K562 (cell line): ENCODE measurements around the gene CHAMP1. TPM values are rescaled to one million over a fixed set of nuclear protein-coding genes. Genes with fewer than 3 reads are reported as not detected.

Source experiments
- ATAC-seq: fragments of 200-7000 bp; cut with Tn5 transposase; 3 replicates; pipeline ENCODE4 v1.9.1; 2020; ENCODE audit warnings: moderate library complexity
- BruUV-seq: library from RNA; stranded (reverse); fragments of 400-500 nt; replicated peaks from 2 replicates; lab custom pipeline; 2021; lab: Mats Ljungman, UMichigan
- CTCF ChIA-PET: fragments of 300-600 bp; formaldehyde crosslinking; extraction: SDS; loops from one replicate; lab custom pipeline; 2021; ENCODE audit warnings: low intra/inter-chr PET ratio; lab: Yijun Ruan, JAX
- POLR2A ChIA-PET: fragments of 300-600, 350-650 bp; sonication (Branson Sonifier 250); formaldehyde crosslinking; extraction: SDS; loops from one replicate; lab custom pipeline; 2021; ENCODE audit warnings: antibody characterized with exemption, inconsistent platforms; lab: Yijun Ruan, JAX
- DNase-seq, 4 experiments: peaks; one replicate each; pipeline versions ENCODE4 v3.0.0 to v3.0.0-alpha.2; 2011 to 2018; ENCODE audit warnings: low spot score in 3 of 4, mixed read lengths in 3 of 4; ENCODE audit errors: extremely low read depth in 1 of 4
- FAIRE-seq: peaks from 2 replicates; lab custom pipeline; 2011; peaks lifted over from hg19 to GRCh38; lab: Jason Lieb, UNC
- H2AFZ ChIP-seq: 2 replicates; pipeline ENCODE4 v1.6.0; 2011; ENCODE audit warnings: low read depth, low read length, control low read depth, inconsistent platforms
- H3K27ac ChIP-seq: fragments of 200-600 bp; 3 replicates; pipeline ENCODE4 v1.8.0; 2011; ENCODE audit warnings: low read depth, mild to moderate bottlenecking, control low read depth, inconsistent platforms, low read length, moderate library complexity, mixed read lengths; ENCODE audit errors: extremely low read depth
- H3K27me3 ChIP-seq, 2 experiments: fragments of 300-600 bp in 1 of 2; 2 replicates in 1 of 2; 3 replicates in 1 of 2; pipeline versions ENCODE4 v1.6.0 to v1.8.0; 2011; ENCODE audit warnings: inconsistent platforms in 2 of 2, low read length in 2 of 2, mild to moderate bottlenecking in 1 of 2, mixed read lengths in 1 of 2, moderate library complexity in 1 of 2; ENCODE audit not compliant: control insufficient read depth in 2 of 2, insufficient read depth in 2 of 2
- H3K36me3 ChIP-seq: fragments of 300-600 bp; 3 replicates; pipeline ENCODE4 v1.8.0; 2011; ENCODE audit warnings: mild to moderate bottlenecking, low read length, inconsistent platforms; ENCODE audit not compliant: control insufficient read depth, insufficient read depth
- H3K4me1 ChIP-seq, 2 experiments: fragments of 200-600 bp in 1 of 2; replicated peaks in 1 of 2; 2 replicates in 1 of 2; 3 replicates in 1 of 2; pipeline versions ENCODE4 v1.5.1 to v1.8.0; 2011; ENCODE audit warnings: inconsistent platforms in 2 of 2, low read length in 2 of 2, mild to moderate bottlenecking in 1 of 2, mixed read lengths in 1 of 2, moderate library complexity in 1 of 2; ENCODE audit not compliant: control insufficient read depth in 2 of 2, insufficient read depth in 2 of 2
- H3K4me2 ChIP-seq: 2 replicates; pipeline ENCODE4 v1.6.1; 2011; ENCODE audit warnings: low read length, control low read depth, inconsistent platforms, mixed read lengths; ENCODE audit not compliant: insufficient read depth
- H3K4me3 ChIP-seq: fragments of 200-600 bp; sonication (generic), shearing (Covaris generic); 2 replicates; pipeline ENCODE4 v1.5.1; 2016; ENCODE audit warnings: control low read depth, inconsistent platforms
- H3K79me2 ChIP-seq: fragments of 200-600 bp; 3 replicates; pipeline ENCODE4 v1.8.0; 2011; ENCODE audit warnings: low read length, inconsistent platforms; ENCODE audit not compliant: control insufficient read depth, insufficient read depth
- H3K9ac ChIP-seq, 2 experiments: 2 replicates each; pipeline versions ENCODE4 v1.6.0 to v1.6.1; 2011; ENCODE audit warnings: low read depth in 2 of 2, low read length in 2 of 2, control low read depth in 1 of 2, inconsistent platforms in 1 of 2, mild to moderate bottlenecking in 1 of 2, mixed read lengths in 1 of 2; ENCODE audit not compliant: insufficient read depth in 1 of 2
- H3K9me1 ChIP-seq: one replicate; pipeline ENCODE4 v1.6.0; 2011; ENCODE audit warnings: inconsistent platforms, mild to moderate bottlenecking, low read length, moderate library complexity; ENCODE audit not compliant: control insufficient read depth, insufficient read depth
- H3K9me3 ChIP-seq: replicated peaks from 2 replicates; pipeline ENCODE4 v1.5.1; 2011; ENCODE audit warnings: low read depth, low read length, inconsistent platforms; ENCODE audit not compliant: control insufficient read depth, insufficient read depth
- H4K20me1 ChIP-seq: replicated peaks from 2 replicates; pipeline ENCODE4 v1.6.1; 2011; ENCODE audit warnings: low read length, inconsistent platforms, mixed read lengths; ENCODE audit not compliant: control insufficient read depth, insufficient read depth
- ARID1B ChIP-seq: fragments of 450-650 bp; IDR thresholded peaks from 2 replicates; pipeline ENCODE4 v1.6.1; 2016; ENCODE audit warnings: antibody characterized with exemption, mild to moderate bottlenecking, inconsistent platforms
- BACH1 ChIP-seq: fragments of 200-800 bp; sonication (Bioruptor generic); IDR thresholded peaks from 2 replicates; pipeline ENCODE4 v1.6.1; 2016; ENCODE audit warnings: missing genetic modification characterization, missing compliant biosample characterization
- BCOR ChIP-seq: fragments of 450-650 bp; IDR thresholded peaks from 2 replicates; pipeline ENCODE4 v1.6.1; 2016
- ELF1 ChIP-seq: fragments of 200-800 bp; sonication (Bioruptor generic); IDR thresholded peaks from 2 replicates; pipeline ENCODE4 v1.6.1; 2016; ENCODE audit warnings: missing genetic modification characterization, missing compliant biosample characterization
- FOXK2 ChIP-seq, 2 experiments: fragments of 450-650 bp; IDR thresholded peaks in 1 of 2; conservative IDR thresholded peaks in 1 of 2; 2 replicates each; pipeline ENCODE4 v1.6.1; 2016; ENCODE audit warnings: low read depth in 2 of 2, mild to moderate bottlenecking in 1 of 2
- GABPB1 ChIP-seq: sonication (generic); formaldehyde crosslinking; IDR thresholded peaks from 2 replicates; pipeline ENCODE4 v1.8.0; 2022; ENCODE audit warnings: mild to moderate bottlenecking, missing genetic modification reagents
- ID3 ChIP-seq, 2 experiments: fragments of 250-450 bp in 1 of 2; fragments of 450-650 bp in 1 of 2; sonication (Bioruptor Pico) in 1 of 2; IDR thresholded peaks; 2 replicates each; pipeline versions ENCODE4 v1.6.1 to v1.8.0; 2016 to 2021; ENCODE audit warnings: mild to moderate bottlenecking in 2 of 2, moderate library complexity in 2 of 2, missing compliant biosample characterization in 1 of 2, missing genetic modification characterization in 1 of 2
- JUNB ChIP-seq: fragments of 450-650 bp; formaldehyde crosslinking; conservative IDR thresholded peaks from 2 replicates; pipeline ENCODE4 v1.4.0; 2020; ENCODE audit warnings: mild to moderate bottlenecking
- LEF1 ChIP-seq: fragments of 450-650 bp; IDR thresholded peaks from 2 replicates; pipeline ENCODE4 v1.6.1; 2016; ENCODE audit warnings: mild to moderate bottlenecking
- PKNOX1 ChIP-seq: fragments of 450-650 bp; IDR thresholded peaks from 2 replicates; pipeline ENCODE4 v1.6.1; 2016
- RAD21 ChIP-seq, 2 experiments: fragments of 250-450 bp in 1 of 2; fragments of 450-650 bp in 1 of 2; sonication (Bioruptor Pico) in 1 of 2; formaldehyde crosslinking in 1 of 2; IDR thresholded peaks in 1 of 2; conservative IDR thresholded peaks in 1 of 2; 2 replicates each; pipeline versions ENCODE4 v1.4.0 to v1.8.0; 2020 to 2022; ENCODE audit warnings: mild to moderate bottlenecking in 2 of 2, moderate library complexity in 1 of 2
- SOX6 ChIP-seq: fragments of 450-650 bp; IDR thresholded peaks from 2 replicates; pipeline ENCODE4 v1.6.1; 2014; ENCODE audit warnings: mild to moderate bottlenecking
- STAT6 ChIP-seq: sonication (generic); formaldehyde crosslinking; IDR thresholded peaks from 2 replicates; pipeline ENCODE4 v1.8.1; 2023; ENCODE audit warnings: mild to moderate bottlenecking, missing genetic modification reagents
- XRCC3 ChIP-seq: fragments of 450-650 bp; IDR thresholded peaks from 2 replicates; pipeline ENCODE4 v1.6.1; 2017; ENCODE audit warnings: mild to moderate bottlenecking, moderate library complexity
- ZBTB34 ChIP-seq: fragments of 250-450 bp; sonication (Bioruptor Pico); IDR thresholded peaks from 2 replicates; pipeline ENCODE4 v1.8.0; 2021; ENCODE audit warnings: mild to moderate bottlenecking, moderate library complexity
- ZNF655 ChIP-seq: fragments of 250-450 bp; sonication (Bioruptor Pico); IDR thresholded peaks from 2 replicates; pipeline ENCODE4 v1.5.0; 2021
- WGBS: fragments of 100-300 bp; shearing (Covaris generic); methylation state at CpG from one replicate; pipeline ENCODE4 v1.1.6; 2016; ENCODE audit warnings: low coverage, mixed read lengths; ENCODE audit not compliant: insufficient coverage; ENCODE audit errors: missing lambda C conversion rate; 5-methylcytosine and 5-hydroxymethylcytosine counted together
- in situ Hi-C: fragments of 300-500 bp; cut with MboI; formaldehyde crosslinking; loops from 4 replicates; pipeline ENCODE4 v1.15.0; 2018; ENCODE audit warnings: inconsistent platforms, mixed read lengths
- intact Hi-C: fragments of 100-400 bp; cut with micrococcal nuclease; formaldehyde crosslinking; loops from 2 replicates; pipeline ENCODE4 v1.14.2; 2022
- polyA plus RNA-seq, 8 experiments: library from polyadenylated mRNA; depleted of rRNA in 4 of 8; stranded (reverse) in 5 of 8; unstranded in 3 of 8; fragments of >200 nt; fragmentation: Nextera tagmentation in 2 of 8; fragmentation: Illumina TruSeq in 1 of 8; extraction: Ambion mirVana in 2 of 8; extraction: Trizol in 1 of 8; gene quantifications; 2 replicates each; pipeline versions ENCODE4 v1.2.1 to v1.2.3, GENCODE V29; 2011 to 2014; ENCODE audit warnings: inconsistent platforms in 1 of 8, missing spikeins in 1 of 8
- total RNA-seq, 7 experiments: library from RNA; depleted of rRNA in 6 of 7; stranded (reverse); fragments of >200 nt in 6 of 7; fragmentation: Illumina TruSeq in 2 of 7; extraction: Trizol in 2 of 7; gene quantifications; 2 replicates each; pipeline versions ENCODE4 v1.2.1 to v1.2.3, GENCODE V29; 2011 to 2021; ENCODE audit warnings: low replicate concordance in 1 of 7

The CHAMP1 gene
- total and polyA plus RNA-seq, 9 of the 15 experiments (the other 6 are each of a cell fraction or from before 2014, with no cell fraction given): 0.70 to 40.6 (median 15.3) TPM

- in situ Hi-C loops (no loop called here), intact Hi-C loops (no loop called here)
- Histone ChIP-seq H3K79me2 (peaks cover 53% of the 10 kb centered on the region), H3K4me3 (no peak overlapping the region; the same call in 1 of the 2 replicates), H3K4me2 (peak overlapping the region; percentile 42; the same call in 1 of the 2 replicates), H2AFZ (no peak overlapping the region), H3K9ac (peak overlapping the region in 1 of 2 experiments; percentile 21; a peak in 1 of 4 replicates), H3K36me3 (peaks cover 59% of the 10 kb centered on the region), H3K4me1 (peaks cover 32 to 38% of the 10 kb centered on the region in 2 experiments), H4K20me1 (no peaks in the 10 kb centered on the region; the same call in 1 of the 2 replicates), H3K27ac (peak overlapping the region; percentile 53; the same call in 2 of the 3 replicates), H3K9me3 (no peaks in the 10 kb centered on the region), H3K9me1 (no peaks in the 10 kb centered on the region), H3K27me3 (no peaks in the 10 kb centered on the region)
- POLR2A ChIA-PET: no interaction called here
- no peak for ATAC-seq
- DNase-seq: peak in 2 of 4 experiments; percentile 40 to 68
- CTCF ChIA-PET: no interaction called here
- no TSS peak for BruUV-seq
- 21% methylated on average over 3 of the region's 3 CpGs for WGBS
- FAIRE-seq: peak; percentile 64
- no peak for TF ChIP-seq JUNB (CRISPR knock-in tag)
- no peak for TF ChIP-seq BACH1 (tag)
- no peak for TF ChIP-seq ELF1 (tag)
- TF ChIP-seq SOX6: no peak
- no peak for TF ChIP-seq XRCC3
- TF ChIP-seq PKNOX1: peak; percentile 51
- no peak for TF ChIP-seq GABPB1 (CRISPR knock-in tag)
- no peak for TF ChIP-seq ZBTB34
- 0 out of 2 replicates have a peak, but pooled peaks have one; percentile 14 for TF ChIP-seq ARID1B
- no peak for TF ChIP-seq ZNF655
- TF ChIP-seq RAD21 (CRISPR knock-in tag; conservative IDR thresholded peaks at IDR 0.05 in 1 of 2, IDR thresholded peaks at IDR 0.05 in 1 of 2): no peak
- peak; percentile 61; the same call in 1 of the 2 replicates for TF ChIP-seq LEF1
- no peak for TF ChIP-seq STAT6 (CRISPR knock-in tag)
- TF ChIP-seq ID3 (CRISPR knock-in tag; IDR thresholded peaks at IDR 0.05): no peak
- 0 out of 2 replicates have a peak, but pooled peaks have one; percentile 42 for TF ChIP-seq ID3 (tag; IDR thresholded peaks at IDR 0.05)
- peak in 1 of 2 experiments; percentile 20; a peak in 1 of 4 replicates for TF ChIP-seq FOXK2 (conservative IDR thresholded peaks at IDR 0.05 in 1 of 2, IDR thresholded peaks at IDR 0.05 in 1 of 2; ENCODE audit: low read depth in 2 of 2)
- TF ChIP-seq BCOR: no peak
Observed at GRCh38 chr13:114283576-114283975, 30.7 kb upstream of the CHAMP1 start.
